GM13976 (cell line): ENCODE results near the gene NOL9.

Source experiments
- DNase-seq: peaks from one replicate; pipeline ENCODE4 v3.0.0; 2012; ENCODE audit warnings: low spot score
- CTCF ChIP-seq: IDR thresholded peaks from 2 replicates; pipeline ENCODE4 v1.5.1; 2012; ENCODE audit warnings: borderline replicate concordance, mild to moderate bottlenecking; ENCODE audit not compliant: insufficient read depth; ENCODE audit errors: extremely low read depth, missing control alignments, control extremely low read depth
- in situ Hi-C: fragments of 300-500 bp; cut with MboI; formaldehyde crosslinking; loops from one replicate; pipeline ENCODE4 v1.12.0; 2022; ENCODE audit warnings: low sequenced_read_pairs, mixed read lengths, inconsistent platforms; ENCODE audit not compliant: unreplicated experiment

The NOL9 gene

GRCh38 chr1:6486433-6487011, 67.8 kb downstream of the NOL9 start:
- DNase-seq = peak; percentile 91
- TF ChIP-seq CTCF = peak; percentile 93
- in situ Hi-C loops = no loop called here

DNA sequence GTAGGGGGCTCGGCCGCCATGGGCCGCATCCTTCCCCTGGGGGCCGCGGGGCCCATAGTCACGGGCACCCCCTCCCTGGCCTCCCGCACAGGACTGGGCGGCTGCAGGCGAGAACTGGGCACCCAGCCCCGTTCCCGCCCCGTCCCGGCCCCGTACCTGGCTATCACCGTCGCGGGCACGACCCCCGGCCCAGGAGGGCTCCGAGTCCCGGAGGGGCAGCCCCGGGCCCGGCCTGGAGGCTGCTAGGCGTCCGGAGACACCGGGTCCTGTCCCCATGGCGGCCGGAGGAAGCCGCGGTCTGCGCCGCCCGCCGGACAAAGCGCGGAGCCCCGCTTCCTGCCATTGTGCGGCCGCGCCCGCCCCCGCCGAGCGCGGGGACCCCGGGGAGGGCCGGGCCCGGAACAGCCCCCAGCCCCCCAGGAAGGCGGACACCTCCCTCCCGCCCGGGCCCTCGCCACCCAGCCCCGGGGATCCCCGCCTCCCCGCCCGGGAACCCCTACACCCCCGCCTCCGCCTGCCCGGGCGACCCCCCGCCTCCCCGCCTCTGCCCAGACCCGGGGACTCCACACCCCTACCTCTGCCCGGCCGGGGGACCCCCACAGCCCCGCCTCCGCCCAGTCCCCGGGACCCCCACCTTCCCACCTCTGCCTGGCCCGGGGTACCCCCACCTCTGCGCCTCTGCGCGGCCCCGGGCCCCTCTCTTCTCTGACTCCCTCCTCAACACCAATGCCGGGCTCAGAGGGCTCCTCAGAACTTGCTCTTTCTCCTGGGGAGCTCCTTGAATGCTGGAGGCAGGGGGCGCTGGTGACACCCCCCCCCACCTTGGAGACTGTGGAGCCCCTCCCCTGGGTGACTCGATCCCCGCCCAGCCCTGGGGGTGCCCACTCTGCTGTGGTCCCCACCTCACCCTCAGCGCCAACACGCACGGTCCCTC, 68.9 kb downstream of the NOL9 start:
- in situ Hi-C loops = no loop called here
- TF ChIP-seq CTCF = no peak
- peak; percentile 62 for DNase-seq

- no peak for TF ChIP-seq CTCF
- in situ Hi-C loops = no loop called here
- no peak for DNase-seq
These were observed 69.5 kb downstream of the NOL9 start for GRCh38 chr1:6484826-6485167.

GRCh38 chr1:6483761-6484117, 70.6 kb downstream of the NOL9 start:
- in situ Hi-C loops = no loop called here
- no peak for DNase-seq
- no peak for TF ChIP-seq CTCF

GRCh38 chr1:6483017-6483760, 71.1 kb downstream of the NOL9 start:
- TF ChIP-seq CTCF = no peak
- DNase-seq = no peak
- in situ Hi-C loops = no loop called here

- in situ Hi-C loops = no loop called here
- TF ChIP-seq CTCF = no peak
- DNase-seq = no peak
These were observed 72.5 kb downstream of the NOL9 start for GRCh38 chr1:6481820-6482219.
